ENCODE data around the gene FGF11.

FGF11 gene

DNA sequence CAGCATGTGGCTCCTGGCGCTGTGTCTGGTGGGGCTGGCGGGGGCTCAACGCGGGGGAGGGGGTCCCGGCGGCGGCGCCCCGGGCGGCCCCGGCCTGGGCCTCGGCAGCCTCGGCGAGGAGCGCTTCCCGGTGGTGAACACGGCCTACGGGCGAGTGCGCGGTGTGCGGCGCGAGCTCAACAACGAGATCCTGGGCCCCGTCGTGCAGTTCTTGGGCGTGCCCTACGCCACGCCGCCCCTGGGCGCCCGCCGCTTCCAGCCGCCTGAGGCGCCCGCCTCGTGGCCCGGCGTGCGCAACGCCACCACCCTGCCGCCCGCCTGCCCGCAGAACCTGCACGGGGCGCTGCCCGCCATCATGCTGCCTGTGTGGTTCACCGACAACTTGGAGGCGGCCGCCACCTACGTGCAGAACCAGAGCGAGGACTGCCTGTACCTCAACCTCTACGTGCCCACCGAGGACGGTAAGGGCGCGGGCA is 31.0 kb upstream of the FGF11 start:
- DNase-seq (ENCODE audit: low read depth in 2 of 2), result no peak

DNA sequence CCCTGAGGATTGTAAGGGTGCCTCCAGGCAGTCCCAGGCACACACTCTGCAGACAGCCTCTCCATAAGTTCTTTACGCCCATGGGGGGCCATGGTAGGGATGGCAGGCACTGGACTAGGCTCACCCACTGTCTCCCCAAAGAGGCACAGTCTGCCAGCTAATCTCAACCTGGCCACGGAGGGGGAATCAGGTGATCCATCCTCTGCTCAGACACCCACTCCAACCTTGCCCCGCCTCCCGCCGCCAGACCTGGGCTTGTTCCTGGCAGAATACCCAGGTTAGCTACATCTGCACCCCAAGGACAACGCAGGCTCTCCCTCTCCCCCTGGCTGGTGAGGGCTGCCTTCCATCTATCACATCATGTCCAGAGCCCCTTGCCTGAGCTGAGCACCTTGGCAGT is 30.4 kb upstream of the FGF11 start:
- no peak for DNase-seq (ENCODE audit: low read depth in 2 of 2)

DNA sequence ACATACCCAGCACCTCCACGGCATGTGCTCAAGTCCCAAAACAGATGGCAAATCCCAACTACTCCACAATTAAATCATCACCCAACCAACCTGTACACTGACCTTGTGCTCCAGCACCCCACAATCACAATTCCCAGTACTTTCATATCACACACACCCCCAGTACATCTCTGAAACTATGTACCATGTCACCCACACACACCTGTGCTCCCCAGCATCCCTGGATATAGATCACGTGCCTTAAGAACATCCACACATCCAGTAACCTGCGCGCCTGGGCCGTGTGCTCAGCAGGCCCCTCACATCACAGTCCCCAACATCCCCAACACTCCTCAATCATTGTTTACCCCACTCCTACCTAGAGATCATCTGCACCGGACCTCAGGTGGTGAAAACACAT is 29.6 kb upstream of the FGF11 start:
- no peak for DNase-seq (ENCODE audit: low read depth in 2 of 2)

DNA sequence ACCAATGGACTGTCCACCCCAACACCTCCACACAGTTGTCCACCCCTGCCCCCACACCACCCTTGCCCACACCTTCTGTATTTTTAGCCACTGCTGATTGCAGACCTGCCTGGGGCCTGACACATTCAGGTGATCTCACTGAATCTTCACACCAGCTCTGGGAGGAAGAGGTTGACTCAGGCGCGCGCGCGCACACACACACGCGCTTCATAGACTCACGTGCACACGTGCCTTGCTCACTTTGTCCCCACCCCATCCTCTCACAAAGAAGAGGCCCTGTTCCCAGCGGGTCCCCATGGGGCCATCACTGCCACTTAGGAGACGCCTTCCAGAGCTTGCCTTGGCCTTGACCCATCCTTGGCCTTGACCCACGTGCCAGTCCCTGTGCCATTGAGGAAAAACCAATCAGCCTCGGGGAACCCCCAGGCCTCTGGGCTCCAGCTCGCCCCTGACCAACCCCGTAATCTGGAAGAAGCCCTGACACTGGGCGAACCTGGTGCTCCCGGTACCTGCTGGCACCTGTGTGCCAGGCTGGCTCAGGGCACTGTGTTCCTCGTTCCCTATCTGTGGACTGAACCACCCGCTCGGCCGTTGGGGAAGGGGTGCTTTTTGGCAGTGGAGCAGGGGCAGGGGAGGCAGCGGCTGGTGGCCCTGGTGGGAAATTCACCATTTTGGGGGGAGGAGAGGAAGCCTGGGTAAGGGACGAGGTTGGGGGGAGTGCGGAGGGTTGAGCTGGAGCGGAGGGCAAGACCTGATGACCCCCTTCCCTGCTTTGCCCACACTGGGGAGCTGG is 28.5 kb upstream of the FGF11 start:
- DNase-seq (ENCODE audit: low read depth in 2 of 2), result no peak

DNA sequence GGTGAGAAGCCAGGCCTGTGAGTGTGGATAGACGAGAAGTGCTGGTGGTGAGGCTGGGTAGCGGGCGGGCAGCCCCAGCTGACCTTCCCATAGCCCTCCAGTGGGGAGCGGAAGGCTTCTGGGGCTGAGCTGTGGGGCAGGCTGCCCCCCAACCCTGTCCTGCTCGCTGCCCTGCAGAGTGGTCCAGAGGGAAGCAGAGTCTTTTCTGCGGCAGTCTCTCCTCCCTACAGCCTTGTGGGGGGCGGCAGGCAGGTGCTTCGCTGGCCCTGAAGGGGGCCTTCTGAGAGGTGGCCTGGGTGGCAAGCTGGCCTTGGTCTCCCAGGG is 27.9 kb upstream of the FGF11 start:
- no peak for DNase-seq (ENCODE audit: low read depth in 2 of 2)

DNA sequence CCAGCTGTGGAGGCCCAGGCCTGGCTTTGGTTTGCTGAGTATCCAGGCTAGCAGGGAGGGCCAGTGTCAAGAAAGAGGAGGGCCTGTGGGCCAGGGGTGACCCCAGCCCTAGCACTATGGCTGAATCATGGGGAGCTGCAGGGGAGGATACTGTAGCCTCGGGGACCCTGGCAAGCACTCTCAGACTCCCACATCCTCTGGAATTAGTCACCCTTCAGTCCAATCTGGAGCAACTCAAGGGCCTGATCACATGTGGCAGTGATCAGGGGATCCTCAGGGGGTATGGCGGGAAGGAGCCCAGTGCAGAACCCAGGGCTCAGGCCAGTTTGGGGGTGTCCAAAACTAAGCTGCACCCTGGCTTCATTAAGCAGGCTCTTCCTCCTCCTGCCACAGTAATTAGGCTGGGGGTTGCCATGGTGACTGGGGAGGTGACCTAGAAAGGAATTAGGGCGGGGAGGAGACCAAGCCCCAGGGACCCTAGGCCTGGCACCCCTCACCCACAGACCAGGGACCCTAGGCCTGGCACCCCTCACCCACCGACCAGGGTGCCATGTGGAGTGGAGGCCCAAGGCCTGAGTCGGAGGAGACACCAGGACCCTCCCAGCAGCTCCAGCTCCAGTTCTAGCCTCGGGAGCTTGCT is 25.8 kb upstream of the FGF11 start:
- no peak for DNase-seq (ENCODE audit: low read depth in 2 of 2)

DNA sequence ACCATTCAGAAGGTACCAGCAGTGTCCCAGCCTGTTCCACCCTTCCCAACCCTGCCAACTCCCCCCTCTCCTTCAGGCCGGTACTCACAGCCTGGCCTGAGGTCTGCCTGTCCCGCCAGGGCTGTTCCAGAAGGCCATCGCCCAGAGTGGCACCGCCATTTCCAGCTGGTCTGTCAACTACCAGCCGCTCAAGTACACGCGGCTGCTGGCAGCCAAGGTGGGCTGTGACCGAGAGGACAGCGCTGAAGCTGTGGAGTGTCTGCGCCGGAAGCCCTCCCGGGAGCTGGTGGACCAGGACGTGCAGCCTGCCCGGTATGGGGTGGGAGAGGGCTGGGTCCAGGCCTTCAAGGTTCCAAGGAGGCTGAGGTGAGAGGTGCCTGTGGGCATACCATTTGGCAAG is 24.5 kb upstream of the FGF11 start:
- no peak for DNase-seq (ENCODE audit: low read depth in 2 of 2)

DNA sequence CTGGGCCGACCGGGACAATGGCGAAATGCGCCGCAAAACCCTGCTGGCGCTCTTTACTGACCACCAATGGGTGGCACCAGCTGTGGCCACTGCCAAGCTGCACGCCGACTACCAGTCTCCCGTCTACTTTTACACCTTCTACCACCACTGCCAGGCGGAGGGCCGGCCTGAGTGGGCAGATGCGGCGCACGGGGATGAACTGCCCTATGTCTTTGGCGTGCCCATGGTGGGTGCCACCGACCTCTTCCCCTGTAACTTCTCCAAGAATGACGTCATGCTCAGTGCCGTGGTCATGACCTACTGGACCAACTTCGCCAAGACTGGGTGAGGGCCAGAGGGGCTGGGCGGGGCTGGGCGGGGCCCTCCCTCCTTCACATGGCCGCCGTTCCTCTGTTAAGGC is 23.5 kb upstream of the FGF11 start:
- no peak for DNase-seq (ENCODE audit: low read depth in 2 of 2)

DNA sequence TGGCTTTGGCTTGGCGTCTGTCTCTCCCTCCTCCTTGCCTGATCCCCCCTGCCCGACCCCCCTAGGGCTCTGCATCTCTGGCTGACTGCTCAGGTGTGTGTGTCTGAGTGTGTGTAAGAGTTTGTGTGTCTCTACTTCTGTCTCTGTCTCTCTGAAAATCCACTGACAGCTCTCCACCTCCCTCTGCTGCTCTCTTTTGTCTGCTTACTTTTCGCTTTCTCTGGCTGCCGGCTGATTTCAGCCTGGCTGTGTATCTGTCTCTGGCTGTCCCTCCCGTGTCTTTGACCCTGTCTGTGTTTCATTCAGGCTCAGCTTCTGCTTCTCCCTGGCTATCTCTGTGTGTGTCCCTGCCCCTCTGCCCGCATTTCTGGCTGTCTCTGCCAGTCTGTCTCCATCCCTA is 23.0 kb upstream of the FGF11 start:
- DNase-seq (ENCODE audit: low read depth in 2 of 2), result no peak

DNA sequence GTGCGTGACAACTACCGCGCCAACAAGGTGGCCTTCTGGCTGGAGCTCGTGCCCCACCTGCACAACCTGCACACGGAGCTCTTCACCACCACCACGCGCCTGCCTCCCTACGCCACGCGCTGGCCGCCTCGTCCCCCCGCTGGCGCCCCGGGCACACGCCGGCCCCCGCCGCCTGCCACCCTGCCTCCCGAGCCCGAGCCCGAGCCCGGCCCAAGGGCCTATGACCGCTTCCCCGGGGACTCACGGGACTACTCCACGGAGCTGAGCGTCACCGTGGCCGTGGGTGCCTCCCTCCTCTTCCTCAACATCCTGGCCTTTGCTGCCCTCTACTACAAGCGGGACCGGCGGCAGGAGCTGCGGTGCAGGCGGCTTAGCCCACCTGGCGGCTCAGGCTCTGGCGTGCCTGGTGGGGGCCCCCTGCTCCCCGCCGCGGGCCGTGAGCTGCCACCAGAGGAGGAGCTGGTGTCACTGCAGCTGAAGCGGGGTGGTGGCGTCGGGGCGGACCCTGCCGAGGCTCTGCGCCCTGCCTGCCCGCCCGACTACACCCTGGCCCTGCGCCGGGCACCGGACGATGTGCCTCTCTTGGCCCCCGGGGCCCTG is 22.2 kb upstream of the FGF11 start:
- no peak for DNase-seq (ENCODE audit: low read depth in 2 of 2)

DNA sequence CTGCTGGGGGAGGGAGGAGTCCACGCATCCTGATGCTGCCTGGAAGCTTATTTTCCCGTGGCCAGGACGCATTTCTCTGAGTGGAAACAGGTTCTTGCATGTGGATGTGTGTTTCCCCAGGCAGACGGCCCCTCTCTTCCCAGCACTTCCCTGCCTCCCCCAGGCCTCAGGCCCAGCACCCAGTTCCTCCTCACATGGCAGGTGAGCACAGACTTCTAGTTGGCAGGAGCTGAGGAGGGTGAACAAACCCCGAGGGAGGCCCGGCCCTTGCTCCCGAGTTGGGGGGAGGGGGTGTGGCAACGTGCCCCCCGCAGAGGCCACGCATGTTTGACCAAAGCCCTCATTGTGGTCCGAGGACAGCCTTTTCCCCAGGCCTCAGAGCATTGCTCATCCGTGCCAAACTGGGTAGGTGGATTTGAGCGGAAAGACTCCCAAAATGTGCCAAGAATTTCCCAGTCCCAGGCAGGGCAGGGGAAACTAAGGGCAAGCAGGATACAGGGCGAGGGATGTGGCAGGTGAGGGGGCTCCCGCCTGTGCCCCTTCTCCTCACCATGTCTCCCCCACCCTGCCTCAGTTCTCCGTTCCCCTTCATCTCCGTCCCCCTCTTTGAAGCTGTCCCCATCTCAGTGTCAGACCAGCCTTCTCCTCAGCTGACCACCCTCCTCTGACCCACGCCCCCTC is 20.7 kb upstream of the FGF11 start:
- no peak for DNase-seq (ENCODE audit: low read depth in 2 of 2)

DNA sequence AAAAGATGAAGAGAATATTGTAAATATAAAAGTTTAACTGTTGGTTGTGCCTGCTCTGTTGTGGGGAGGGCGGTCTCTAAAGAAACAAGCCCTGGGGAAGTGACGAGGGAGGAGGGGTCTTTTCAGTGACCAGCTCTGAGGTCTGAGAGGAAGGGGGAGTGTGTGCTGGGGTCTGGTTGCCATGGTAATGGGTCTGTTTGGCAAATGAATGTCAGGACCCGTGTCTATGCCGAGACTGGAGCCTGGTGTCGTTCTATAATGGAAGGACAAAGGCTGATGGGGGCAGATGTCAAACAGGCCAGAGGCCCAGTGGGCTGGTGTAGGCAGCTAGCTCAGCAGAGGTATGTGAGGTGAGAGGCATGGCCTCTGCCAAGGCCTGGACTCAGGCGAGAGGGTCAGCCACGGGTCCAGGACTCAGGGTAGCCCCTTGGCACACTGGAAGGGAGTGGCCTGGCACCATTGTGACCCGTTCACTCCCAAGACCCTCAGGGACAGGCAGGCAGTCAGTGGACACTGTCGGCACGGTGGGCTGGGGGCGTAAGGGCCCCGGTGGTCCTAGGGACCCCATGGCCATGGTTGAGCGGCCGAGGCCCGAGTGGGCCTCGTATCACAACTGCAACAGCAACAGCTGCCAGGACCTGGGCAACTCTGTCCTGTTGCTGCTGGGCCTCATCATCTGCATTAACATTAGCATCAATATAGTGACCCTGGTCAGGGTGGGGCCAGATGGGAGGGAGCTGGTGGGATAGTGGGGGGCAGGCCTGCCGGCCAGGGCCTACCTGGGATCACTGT is 19.3 kb upstream of the FGF11 start, which contains the start of gene SPEM1:
TSS of gene SPEM1 (plus strand) at position 506 of the 792 bp plus-strand sequence. CDS start at position 567, 61 bp downstream.
- DNase-seq (ENCODE audit: low read depth in 2 of 2), result no peak

DNA sequence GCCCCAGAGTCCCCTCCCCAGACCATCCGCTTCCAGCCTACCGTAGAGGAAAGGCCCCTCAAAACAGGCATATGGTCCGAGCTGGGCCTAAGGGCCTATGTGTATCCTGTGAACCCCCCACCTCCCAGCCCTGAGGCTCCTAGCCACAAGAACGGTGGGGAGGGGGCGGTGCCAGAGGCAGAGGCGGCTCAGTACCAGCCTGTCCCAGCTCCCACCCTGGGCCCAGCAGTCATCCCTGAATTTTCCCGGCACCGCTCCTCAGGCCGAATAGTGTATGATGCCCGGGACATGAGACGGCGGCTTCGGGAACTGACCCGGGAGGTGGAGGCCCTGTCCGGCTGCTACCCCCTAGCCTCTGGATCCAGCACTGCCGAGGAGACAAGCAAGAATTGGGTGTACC is 18.1 kb upstream of the FGF11 start:
- DNase-seq (ENCODE audit: low read depth in 2 of 2), result no peak

DNA sequence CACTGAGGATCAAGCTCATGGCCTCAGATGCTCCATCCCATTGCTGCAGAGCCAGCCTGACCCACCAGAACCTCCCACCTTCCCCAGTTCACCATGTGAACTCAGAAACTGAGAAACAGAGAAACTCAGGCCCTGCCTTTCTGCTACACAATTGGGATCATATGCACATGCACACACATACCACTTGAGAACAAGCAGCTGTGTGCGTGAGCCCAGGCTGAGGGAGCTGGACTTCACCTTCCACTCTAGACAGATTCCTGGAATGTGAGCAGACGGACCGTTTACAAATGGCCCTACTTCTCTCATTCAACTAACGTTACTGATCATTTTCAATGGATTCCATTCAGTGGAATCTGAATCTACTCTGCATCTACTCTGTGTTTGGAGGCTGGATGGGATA is 15.6 kb upstream of the FGF11 start:
- no peak for DNase-seq (ENCODE audit: low read depth in 2 of 2)

DNA sequence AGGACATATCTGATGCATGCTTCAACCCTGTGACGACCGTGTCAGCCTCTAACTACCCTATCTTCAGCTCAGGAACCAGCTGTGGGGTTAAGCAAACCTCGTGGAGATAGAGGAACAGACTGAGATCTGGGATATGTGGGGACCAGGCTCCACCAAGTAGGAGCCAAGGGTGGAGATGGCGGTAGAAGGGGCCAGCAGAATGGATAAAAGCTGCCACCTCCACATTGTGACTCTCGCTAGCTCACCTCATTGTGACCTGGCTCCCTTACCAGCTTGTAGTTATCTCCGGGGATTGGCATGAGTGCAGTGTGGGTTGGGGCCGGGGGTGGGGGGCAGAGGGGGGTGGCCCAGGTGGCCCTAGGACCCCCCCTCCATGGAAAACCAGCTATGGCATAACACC is 14.0 kb upstream of the FGF11 start, which contains the start of gene SPEM2:
TSS of gene SPEM2 (plus strand) at position 301 of the 400 bp plus-strand sequence. CDS start at position 374, 73 bp downstream.
- DNase-seq (ENCODE audit: low read depth in 2 of 2), result no peak

DNA sequence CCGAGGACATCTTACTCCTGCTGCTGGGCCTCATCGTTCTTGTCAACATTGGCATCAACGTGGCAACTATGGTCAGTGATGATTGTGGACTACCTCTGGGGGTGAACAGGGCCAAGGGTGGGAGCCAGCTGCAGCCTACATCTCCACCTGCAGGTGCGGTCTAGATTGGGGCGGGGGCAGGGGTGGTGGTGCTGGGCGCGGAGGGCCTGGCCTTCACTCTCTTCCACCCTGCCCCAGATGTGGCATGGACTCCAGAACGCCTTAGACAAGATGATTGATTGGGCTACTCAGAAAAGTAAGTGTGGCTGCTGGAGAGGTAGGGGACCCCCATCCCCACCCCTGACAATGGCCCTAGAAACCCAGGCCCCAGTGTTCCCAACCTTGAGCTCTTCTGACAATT is 13.6 kb upstream of the FGF11 start:
- no peak for DNase-seq (ENCODE audit: low read depth in 2 of 2)

DNA sequence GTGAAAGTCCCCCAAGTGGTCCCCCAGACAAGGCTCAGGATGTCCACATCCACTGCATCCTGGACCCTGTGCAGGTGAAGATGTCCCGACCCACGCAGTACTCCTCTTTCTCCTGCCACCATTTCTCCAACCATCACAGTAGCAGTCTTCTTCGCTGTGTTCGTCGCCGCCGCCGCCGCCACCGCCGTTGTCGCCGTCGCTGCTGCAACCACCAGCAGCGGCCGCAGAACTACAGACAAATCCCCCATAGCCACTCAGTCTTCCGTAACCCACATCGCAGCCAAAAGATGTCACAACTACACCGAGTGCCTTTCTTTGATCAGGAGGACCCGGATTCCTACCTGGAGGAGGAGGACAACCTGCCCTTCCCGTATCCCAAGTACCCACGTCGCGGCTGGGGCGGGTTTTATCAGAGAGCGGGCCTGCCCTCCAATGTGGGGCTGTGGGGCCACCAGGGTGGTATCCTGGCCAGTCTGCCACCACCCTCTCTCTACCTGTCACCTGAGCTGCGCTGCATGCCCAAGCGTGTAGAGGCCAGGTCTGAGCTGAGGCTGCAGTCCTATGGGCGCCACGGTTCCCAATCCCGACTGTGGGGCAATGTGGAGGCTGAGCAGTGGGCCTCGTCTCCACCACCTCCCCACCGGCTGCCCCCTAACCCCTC is 13.0 kb upstream of the FGF11 start:
- no peak for DNase-seq (ENCODE audit: low read depth in 2 of 2)

DNA sequence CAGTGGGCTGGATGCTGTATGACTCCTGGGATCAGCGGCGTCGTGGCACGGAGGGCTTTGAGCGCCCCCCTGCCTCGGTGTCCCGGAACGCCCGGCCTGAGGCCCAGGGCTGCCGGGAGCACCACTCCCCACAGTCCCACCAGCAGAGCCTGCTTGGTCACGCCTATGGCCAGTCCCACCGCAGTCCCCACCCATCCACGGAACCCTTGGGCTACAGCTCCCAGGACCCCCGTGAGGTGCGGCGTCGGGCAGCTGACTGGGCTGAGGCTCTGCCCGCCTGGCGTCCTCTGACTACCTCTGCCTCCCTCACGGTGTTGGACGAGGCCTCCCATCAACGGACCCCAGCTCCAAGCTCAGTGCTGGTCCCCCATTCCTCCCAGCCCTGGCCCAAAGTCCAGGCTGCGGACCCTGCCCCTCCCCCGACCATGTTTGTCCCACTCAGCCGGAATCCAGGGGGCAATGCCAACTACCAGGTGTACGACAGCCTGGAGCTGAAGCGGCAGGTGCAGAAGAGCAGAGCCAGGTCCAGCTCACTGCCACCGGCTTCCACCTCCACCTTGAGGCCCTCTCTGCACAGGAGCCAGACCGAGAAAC is 12.3 kb upstream of the FGF11 start:
- no peak for DNase-seq (ENCODE audit: low read depth in 2 of 2)

DNA sequence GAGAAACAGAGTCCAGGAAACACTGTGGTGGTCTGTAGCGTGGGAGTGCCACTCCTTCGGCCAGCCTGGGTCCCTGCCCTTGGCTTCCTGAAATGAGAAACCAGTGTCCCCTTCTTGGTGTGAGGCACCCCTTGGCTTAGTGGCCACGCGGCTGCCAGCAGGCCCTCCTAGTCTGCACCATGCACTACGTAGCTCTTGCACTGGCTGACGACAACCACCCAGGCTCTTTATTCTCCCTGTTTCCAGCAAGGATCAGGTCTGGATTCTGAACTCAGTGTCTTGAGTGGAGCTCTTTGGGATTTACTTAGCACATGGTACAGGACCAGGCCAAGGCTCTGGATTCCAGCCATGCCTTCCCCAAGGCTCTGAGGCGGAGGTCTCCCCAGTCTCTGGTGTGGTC is 11.8 kb upstream of the FGF11 start:
- DNase-seq (ENCODE audit: low read depth in 2 of 2), result no peak

DNA sequence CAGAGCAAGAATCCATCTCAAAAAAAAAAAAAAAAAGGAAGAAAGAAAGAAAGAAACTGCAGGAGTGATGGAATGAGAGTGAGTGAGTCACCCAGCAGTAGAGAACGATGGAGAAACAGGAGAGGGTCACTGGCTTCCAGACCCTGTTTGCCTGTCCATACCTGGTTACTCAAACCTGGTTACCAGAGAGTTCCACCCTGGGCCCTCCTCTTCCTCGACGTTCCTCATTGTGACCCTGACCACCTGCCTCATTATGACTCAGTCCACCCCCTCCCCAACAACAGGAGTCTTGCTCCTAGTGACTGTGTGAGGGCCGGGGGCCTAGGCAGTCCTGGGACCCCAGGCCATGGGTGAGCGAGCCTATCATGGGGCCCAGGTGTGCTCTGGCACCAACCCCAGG is 10.8 kb upstream of the FGF11 start, which contains the start of gene SPEM3:
TSS of gene SPEM3 (plus strand) at position 301 of the 400 bp plus-strand sequence. CDS start at position 347, 46 bp downstream.
- DNase-seq (ENCODE audit: low read depth in 2 of 2), result no peak

DNA sequence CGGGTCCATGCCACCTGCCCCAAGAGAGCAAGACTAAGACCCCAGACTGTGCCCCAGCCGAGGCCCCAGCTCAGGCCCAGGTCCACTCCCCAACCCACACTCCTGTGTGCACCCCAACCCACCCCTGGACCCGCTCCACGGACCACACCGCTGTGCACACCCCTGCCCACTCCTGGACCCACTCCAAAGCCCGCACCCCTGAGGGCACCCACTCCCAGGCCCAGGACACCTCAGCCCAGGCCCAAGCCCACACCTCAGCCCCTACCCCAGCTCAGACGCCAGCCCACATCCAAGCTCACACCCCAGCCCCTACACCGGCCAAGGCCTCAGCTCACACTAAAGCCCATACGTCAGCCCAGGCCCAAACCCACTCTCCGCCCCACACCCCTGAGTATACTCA is 9.6 kb upstream of the FGF11 start:
- DNase-seq (ENCODE audit: low read depth in 2 of 2), result no peak

All from stimulated activated CD4-positive, alpha-beta T cell treated with anti-CD3 and anti-CD28 coated beads, Interleukin-1b, Interleukin-23, amount 100 ng/mL, for 1 hour (primary cell).